Measurements from ENCODE around the gene GRXCR2.

Gene GRXCR2

DNA sequence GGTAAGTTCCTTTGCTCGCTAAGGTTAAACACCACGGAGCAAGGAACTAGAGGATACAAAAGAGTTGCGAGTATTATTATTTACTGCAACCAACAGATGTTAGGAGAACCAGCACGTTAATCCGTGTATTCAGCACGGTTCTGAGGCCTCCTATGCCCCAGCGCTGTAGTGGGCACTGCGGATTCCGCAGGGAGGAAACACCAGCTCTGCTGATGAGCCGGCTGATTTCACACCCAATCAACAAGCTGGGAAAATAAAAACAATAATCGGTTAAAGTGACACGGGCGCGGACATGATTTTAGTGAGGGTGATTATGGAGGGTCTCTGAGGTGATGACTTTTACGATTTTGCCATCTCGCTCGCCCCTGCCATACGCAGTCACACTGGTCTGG, 37.0 kb downstream of the GRXCR2 start:
- H3K27ac ChIP-seq: no peak overlapping the region
- TF ChIP-seq ZFX (IDR thresholded peaks at IDR 0.05): no peak
- TF ChIP-seq, protein P1, sequence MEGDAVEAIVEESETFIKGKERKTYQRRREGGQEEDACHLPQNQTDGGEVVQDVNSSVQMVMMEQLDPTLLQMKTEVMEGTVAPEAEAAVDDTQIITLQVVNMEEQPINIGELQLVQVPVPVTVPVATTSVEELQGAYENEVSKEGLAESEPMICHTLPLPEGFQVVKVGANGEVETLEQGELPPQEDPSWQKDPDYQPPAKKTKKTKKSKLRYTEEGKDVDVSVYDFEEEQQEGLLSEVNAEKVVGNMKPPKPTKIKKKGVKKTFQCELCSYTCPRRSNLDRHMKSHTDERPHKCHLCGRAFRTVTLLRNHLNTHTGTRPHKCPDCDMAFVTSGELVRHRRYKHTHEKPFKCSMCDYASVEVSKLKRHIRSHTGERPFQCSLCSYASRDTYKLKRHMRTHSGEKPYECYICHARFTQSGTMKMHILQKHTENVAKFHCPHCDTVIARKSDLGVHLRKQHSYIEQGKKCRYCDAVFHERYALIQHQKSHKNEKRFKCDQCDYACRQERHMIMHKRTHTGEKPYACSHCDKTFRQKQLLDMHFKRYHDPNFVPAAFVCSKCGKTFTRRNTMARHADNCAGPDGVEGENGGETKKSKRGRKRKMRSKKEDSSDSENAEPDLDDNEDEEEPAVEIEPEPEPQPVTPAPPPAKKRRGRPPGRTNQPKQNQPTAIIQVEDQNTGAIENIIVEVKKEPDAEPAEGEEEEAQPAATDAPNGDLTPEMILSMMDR (conservative IDR thresholded peaks at IDR 0.05): no peak

DNA sequence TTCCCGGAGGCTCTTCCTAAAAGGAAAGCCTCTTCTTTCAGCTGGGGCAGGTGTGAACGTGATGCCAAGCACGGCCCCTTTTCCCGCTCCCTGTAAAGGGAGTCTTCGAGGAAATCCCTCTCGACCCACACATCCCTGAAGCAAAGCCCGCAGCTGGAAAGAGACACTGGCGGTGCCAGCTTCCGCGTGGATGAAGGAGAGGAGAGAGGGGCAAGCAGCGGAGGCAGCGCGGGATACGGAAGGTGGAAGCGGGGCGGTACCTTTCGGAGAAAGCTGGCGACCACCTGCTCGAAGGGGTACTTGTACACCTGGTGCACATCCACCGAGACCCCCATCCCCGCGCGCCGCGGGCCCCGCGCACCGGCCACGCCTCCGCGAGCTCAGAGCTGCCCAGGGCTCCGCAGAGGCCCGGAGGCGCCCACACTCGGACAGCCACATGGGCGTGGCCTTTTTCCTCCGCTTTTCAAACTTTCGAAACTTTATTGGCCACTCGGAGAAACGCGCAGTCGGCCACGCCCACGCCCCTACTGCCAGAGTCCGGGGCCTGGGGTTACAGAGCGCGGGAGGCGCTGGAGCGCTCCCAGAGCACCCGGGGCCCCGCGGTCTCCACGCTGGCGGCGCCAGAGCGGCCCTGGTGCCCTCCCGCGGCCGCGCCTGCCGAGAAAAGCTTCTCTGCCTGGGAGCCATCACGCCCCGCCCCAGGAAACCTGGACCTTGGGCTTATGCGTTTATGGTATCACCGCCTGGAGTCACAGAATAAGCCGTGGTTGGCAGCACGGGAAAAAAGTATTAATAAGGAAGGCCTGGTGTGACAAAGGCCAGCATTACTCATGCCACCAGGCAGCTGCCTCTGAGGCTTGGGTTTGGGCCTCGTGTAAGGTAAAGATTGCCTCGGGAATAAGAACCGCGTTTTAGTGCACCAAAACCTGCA, 37.6 kb downstream of the GRXCR2 start, which contains the start of gene PRELID2:
Gene PRELID2 (minus strand): TSS at position 426 of the 931 bp plus-strand sequence. CDS start 91 bp downstream, at position 335.
- TF ChIP-seq, protein P1 (conservative IDR thresholded peaks at IDR 0.05): no peak
- no peak for TF ChIP-seq ZFX (IDR thresholded peaks at IDR 0.05)
- no peak within 1 kb of the TSS for H3K27ac ChIP-seq

DNA sequence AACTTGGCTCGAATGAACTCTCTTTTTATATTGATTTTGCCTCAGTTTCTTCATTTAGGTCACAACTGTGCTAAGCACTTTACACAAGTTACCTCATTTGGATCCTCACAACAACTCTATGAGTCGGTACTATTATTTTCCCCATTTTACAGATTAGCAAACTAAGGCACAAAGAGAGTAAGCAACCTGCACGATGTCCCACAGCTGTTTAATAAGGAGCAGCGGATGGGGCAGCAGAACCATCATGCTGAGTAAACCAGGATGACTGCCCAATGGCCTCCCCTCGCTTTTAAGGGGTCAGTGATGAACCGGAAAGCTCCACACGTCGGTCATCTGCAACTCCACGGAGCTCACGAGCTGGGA, 38.3 kb downstream of the GRXCR2 start:
- no peak overlapping the region for H3K27ac ChIP-seq
- TF ChIP-seq, protein P1 (conservative IDR thresholded peaks at IDR 0.05): no peak
- TF ChIP-seq ZFX (IDR thresholded peaks at IDR 0.05): no peak

DNA sequence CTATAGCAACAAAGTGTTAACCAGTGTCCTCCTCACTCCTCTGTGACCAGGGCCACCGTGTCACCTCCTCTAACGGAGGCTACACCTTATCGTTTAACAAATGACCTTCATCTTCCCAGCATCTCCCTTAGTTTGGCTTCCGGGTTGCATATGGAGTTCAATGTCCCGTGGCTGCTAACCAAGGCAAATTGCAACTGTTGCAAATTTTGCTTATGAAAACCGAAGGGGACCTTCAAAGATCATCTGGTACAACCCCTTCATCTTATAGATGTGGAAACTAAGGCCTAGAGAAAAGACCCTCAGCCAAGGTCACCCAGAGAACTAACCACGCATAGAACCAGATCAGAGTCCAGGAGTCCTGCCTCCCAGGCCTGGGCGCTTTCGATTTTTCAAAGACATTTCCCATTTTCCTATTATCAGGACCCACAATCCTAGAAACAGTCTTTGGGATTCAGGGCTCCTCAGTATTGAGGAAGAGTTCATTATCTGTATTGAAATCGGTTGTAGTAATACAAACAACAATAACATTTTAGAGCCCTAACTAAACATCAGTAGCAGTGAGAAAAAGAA, 39.1 kb downstream of the GRXCR2 start:
- TF ChIP-seq, protein P1 (conservative IDR thresholded peaks at IDR 0.05): no peak
- no peak for TF ChIP-seq ZFX (IDR thresholded peaks at IDR 0.05)
- H3K27ac ChIP-seq: no peak overlapping the region

DNA sequence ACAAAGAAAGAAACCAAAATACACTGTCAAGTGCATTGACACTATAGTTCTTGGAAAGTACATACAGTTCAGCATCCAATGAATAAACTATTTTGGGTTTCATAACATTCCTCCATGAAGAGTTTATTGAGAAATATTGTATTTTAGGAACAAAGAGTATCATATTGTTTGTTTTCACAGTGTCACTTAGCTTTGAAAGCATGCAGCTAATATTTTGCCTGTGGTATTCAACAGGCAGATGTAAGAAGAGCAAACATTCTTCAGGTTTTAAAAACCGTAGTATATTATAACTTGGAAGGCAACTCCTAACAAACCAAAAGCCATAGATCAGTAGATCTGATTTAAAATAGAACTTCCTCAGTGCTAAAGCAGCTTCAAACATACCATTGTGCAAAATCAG, 42.2 kb downstream of the GRXCR2 start:
- H3K27ac ChIP-seq: no peak overlapping the region
- TF ChIP-seq, protein P1 (conservative IDR thresholded peaks at IDR 0.05): no peak
- TF ChIP-seq ZFX (IDR thresholded peaks at IDR 0.05): no peak

DNA sequence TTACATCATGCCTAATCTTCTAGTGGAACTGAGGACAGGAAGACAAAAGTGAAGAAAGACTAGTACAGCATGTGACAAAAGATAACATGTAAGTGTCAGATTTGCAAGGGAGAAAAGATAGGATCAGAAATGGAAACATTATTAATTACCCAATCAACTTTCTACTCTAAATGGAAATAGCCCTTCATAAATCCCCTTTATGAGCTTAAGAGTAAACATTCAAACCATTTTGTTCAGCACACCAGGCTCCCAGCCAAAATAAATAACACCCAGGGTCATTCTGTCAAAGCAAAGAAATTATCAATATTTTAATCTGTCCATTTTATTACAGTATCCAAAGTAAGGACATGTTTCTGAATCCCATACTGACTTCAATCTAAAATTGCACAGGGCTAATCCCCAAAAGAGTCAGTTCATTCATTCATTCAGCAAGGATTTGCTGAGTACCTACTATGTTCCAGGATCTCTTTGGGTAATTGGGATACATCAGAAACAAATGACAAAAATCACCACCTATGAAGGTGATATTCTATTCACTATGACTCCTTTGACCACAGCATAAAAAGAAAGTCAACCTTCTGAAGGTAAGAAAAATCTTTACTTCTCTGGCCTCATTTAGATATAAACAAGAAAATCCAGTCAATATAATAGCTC, 43.0 kb downstream of the GRXCR2 start:
- TF ChIP-seq, protein P1 (conservative IDR thresholded peaks at IDR 0.05): no peak
- TF ChIP-seq ZFX (IDR thresholded peaks at IDR 0.05): no peak
- no peak overlapping the region for H3K27ac ChIP-seq
